Measurements from ENCODE around the gene TPSB2. TPM values are rescaled to one million over a fixed set of nuclear protein-coding genes. Genes with fewer than 3 reads are reported as not detected.

Gene TPSB2
- total RNA-seq, 4 donors from 2014 or later: 10.5 to 158 (median 40.1) TPM

- intact Hi-C loops (cut with DNase I; ENCODE audit: low total_unique reads): loop anchor here (10.0 kb wide), 1 partner anchor 347 kb away; no protein-coding TSS in a partner anchor
- DNase-seq (ENCODE audit: low spot score in 2 of 2): no peak
- 28 to 40% methylated on average over 18 to 19 of the region's 19 CpGs for WGBS, 2 donors
- no peak overlapping the region for H3K4me3 ChIP-seq (ENCODE audit: low read depth, poor library complexity, severe bottlenecking)
- no peak for TF ChIP-seq CTCF (IDR thresholded peaks at IDR 0.05)
- TF ChIP-seq POLR2A (IDR thresholded peaks at IDR 0.05): no peak
These were observed 47.7 kb downstream of the TPSB2 start for GRCh38 chr16:1182316-1182671.

GRCh38 chr16:1181404-1182315 lies 48.3 kb downstream of the TPSB2 start:
- no peak for TF ChIP-seq POLR2A (IDR thresholded peaks at IDR 0.05)
- intact Hi-C loops (cut with DNase I; ENCODE audit: low total_unique reads): loop anchor here (10.0 kb wide), 1 partner anchor 347 kb away; no protein-coding TSS in a partner anchor
- H3K4me3 ChIP-seq (ENCODE audit: low read depth, poor library complexity, severe bottlenecking): no peak overlapping the region
- DNase-seq (ENCODE audit: low spot score in 2 of 2): no peak
- WGBS, 2 donors: 56 to 62% methylated on average over 39 of the region's 39 CpGs

GRCh38 chr16:1180549-1181403 lies 49.2 kb downstream of the TPSB2 start:
- intact Hi-C loops (cut with DNase I; ENCODE audit: low total_unique reads): loop anchor here (10.0 kb wide), 1 partner anchor 346 kb away; no protein-coding TSS in a partner anchor
- no peak for TF ChIP-seq CTCF (IDR thresholded peaks at IDR 0.05)
- no peak for TF ChIP-seq POLR2A (IDR thresholded peaks at IDR 0.05)
- no peak overlapping the region for H3K4me3 ChIP-seq (ENCODE audit: low read depth, poor library complexity, severe bottlenecking)
- DNase-seq (ENCODE audit: low spot score in 2 of 2): no peak
- 53 to 64% methylated on average over 18 to 31 of the region's 38 CpGs for WGBS, 2 donors

Other genes starting within 250 kb of the TPSB2 start
- gene SOX8, start 248.4 kb downstream of the TPSB2 start, total RNA-seq: 10 to 100 TPM in 2 of 4 donors, 1 to 10 TPM in 2; 3.0 to 27.7 (median 11.4) TPM
- gene SSTR5, start 157.4 kb downstream of the TPSB2 start, total RNA-seq: under 1 TPM in 1 of 4 donors, not detected in 3; 0.36 TPM
- not detected for gene C1QTNF8, start 133.9 kb downstream of the TPSB2 start, total RNA-seq
- gene CACNA1H, start 77.1 kb downstream of the TPSB2 start, total RNA-seq: 100 to 1,000 TPM in 2 of 4 donors, 10 to 100 TPM in 2; 29.3 to 151 (median 72.1) TPM
- gene TPSG1, start 4.9 kb downstream of the TPSB2 start, total RNA-seq: 1 to 10 TPM in 2 of 4 donors, under 1 TPM in 1, not detected in 1; 0.32 to 1.5 (median 1.1) TPM
- gene TPSAB1, start 10.5 kb upstream of the TPSB2 start, total RNA-seq: 10 to 100 TPM; 16.4 to 93.5 (median 29.8) TPM
- 1 to 10 TPM in 3 of 4 donors, under 1 TPM in 1; 0.93 to 7.1 (median 2.4) TPM for gene TPSD1, start 25.9 kb upstream of the TPSB2 start, total RNA-seq
- 100 to 1,000 TPM in 1 of 4 donors, 10 to 100 TPM in 3; 42.1 to 138 (median 47.4) TPM for gene UBE2I, start 79.5 kb upstream of the TPSB2 start, total RNA-seq
- gene BAIAP3, start 103.5 kb upstream of the TPSB2 start, total RNA-seq: 1 to 10 TPM; 1.5 to 5.4 (median 2.4) TPM
- gene TSR3, start 121.7 kb upstream of the TPSB2 start, total RNA-seq: 100 to 1,000 TPM in 1 of 4 donors, 10 to 100 TPM in 3; 76.8 to 106 (median 90.5) TPM
- 10 to 100 TPM; 46.5 to 65.7 (median 60.0) TPM for gene GNPTG, start 121.7 kb upstream of the TPSB2 start, total RNA-seq
- gene UNKL, start 184.5 kb upstream of the TPSB2 start, total RNA-seq: 10 to 100 TPM; 25.7 to 63.4 (median 36.6) TPM
- gene UQCC4, start 190.6 kb upstream of the TPSB2 start, total RNA-seq: 10 to 100 TPM; 17.5 to 28.9 (median 21.7) TPM
- not detected for gene PERCC1, start 200.9 kb upstream of the TPSB2 start, total RNA-seq
- under 1 TPM in 3 of 4 donors, not detected in 1; 0.49 to 0.61 (median 0.52) TPM for gene CCDC154, start 214.4 kb upstream of the TPSB2 start, total RNA-seq
- gene CLCN7, start 244.8 kb upstream of the TPSB2 start, total RNA-seq: 100 to 1,000 TPM in 1 of 4 donors, 10 to 100 TPM in 3; 46.3 to 140 (median 72.4) TPM

Measured in lower leg skin (tissue), 4 donors.